Right lobe of liver (tissue), 4 donors: Measurements from ENCODE around the gene PCLO.

Experiments
- CTCF ChIP-seq, 4 donors: fragments of 200-600 bp in 3 of 4; fragments of 450-650 bp in 1 of 4; IDR thresholded peaks; one replicate each; pipeline versions ENCODE4 v1.5.1 to v1.8.0; 2016 to 2022; ENCODE audit warnings: antibody characterized with exemption in 4 of 4, mild to moderate bottlenecking in 2 of 4
- POLR2A ChIP-seq: fragments of 450-650 bp; IDR thresholded peaks from one replicate; pipeline ENCODE4 v1.6.1; 2017; ENCODE audit warnings: antibody characterized with exemption, mild to moderate bottlenecking
- donor health status: DM: no; HTN: no; CAD: no.
- donor health status: DM: no; HTN: no; CAD: no.
- donor health status: DM: no; HTN: yes; CAD: no.

- TF ChIP-seq CTCF (IDR thresholded peaks at IDR 0.05) (no peak), POLR2A (no peak)
Observed at GRCh38 chr7:83156006-83156405, 6.7 kb downstream of the PCLO start.
